ENCODE results near the gene SIAH3. TPM values are rescaled to one million over a fixed set of nuclear protein-coding genes. Genes with fewer than 3 reads are reported as not detected.

The SIAH3 gene
- total and polyA plus RNA-seq, 8 donors, result 0.07 to 0.20 (median 0.11) TPM; not detected in 1

- H3K4me3 ChIP-seq, result no peak overlapping the region
- H3K36me3 ChIP-seq, result no peaks in the 10 kb centered on the region
- no peak for TF ChIP-seq CTCF (IDR thresholded peaks at IDR 0.05)
- H3K9me3 ChIP-seq, result peaks cover 0 to 12% of the 10 kb centered on the region in 2 donors
- intact Hi-C loops (cut with DNase I), result no loop called here
- no peaks in the 10 kb centered on the region for H3K4me1 ChIP-seq
- no peak for DNase-seq
- no peak for ATAC-seq
- H3K27me3 ChIP-seq, result peaks cover 0 to 4% of the 10 kb centered on the region in 2 donors
- no peak overlapping the region for H3K27ac ChIP-seq
These were observed 99.0 kb downstream of the SIAH3 start for GRCh38 chr13:45752510-45752909.

- Histone ChIP-seq H3K9me3 (peaks cover 0 to 7% of the 10 kb centered on the region in 2 donors), H3K27ac (no peak overlapping the region), H3K4me1 (no peaks in the 10 kb centered on the region), H3K27me3 (peaks cover 0 to 4% of the 10 kb centered on the region in 2 donors), H3K36me3 (no peaks in the 10 kb centered on the region), H3K4me3 (no peak overlapping the region)
- ATAC-seq (no peak), DNase-seq (no peak)
- no peak for TF ChIP-seq CTCF (IDR thresholded peaks at IDR 0.05)
- intact Hi-C loops (cut with DNase I), result no loop called here
These were observed 99.7 kb downstream of the SIAH3 start for GRCh38 chr13:45751885-45752284.

- no peak for ATAC-seq
These were observed 101.0 kb downstream of the SIAH3 start for GRCh38 chr13:45750566-45750965.

GRCh38 chr13:45748941-45749759 lies 102.4 kb downstream of the SIAH3 start:
- Histone ChIP-seq H3K9me3 (no peaks in the 10 kb centered on the region), H3K4me1 (no peaks in the 10 kb centered on the region), H3K36me3 (no peaks in the 10 kb centered on the region), H3K4me3 (no peak overlapping the region), H3K27ac (no peak overlapping the region), H3K27me3 (peaks cover 0 to 4% of the 10 kb centered on the region in 2 donors)
- intact Hi-C loops (cut with DNase I), result no loop called here
- ATAC-seq, result no peak
- TF ChIP-seq CTCF (IDR thresholded peaks at IDR 0.05), result no peak
- peak in 1 of 4 donors; percentile 15 for DNase-seq

More at GRCh38 chr13:45750566-45750965, 101.0 kb downstream of the SIAH3 start:
- DNase-seq, result no peak
- TF ChIP-seq CTCF (IDR thresholded peaks at IDR 0.05), result no peak
- no peaks in the 10 kb centered on the region for H3K9me3 ChIP-seq
- H3K4me3 ChIP-seq, result no peak overlapping the region
- no peak overlapping the region for H3K27ac ChIP-seq
- peaks cover 0 to 4% of the 10 kb centered on the region in 2 donors for H3K27me3 ChIP-seq
- intact Hi-C loops (cut with DNase I), result no loop called here
- no peaks in the 10 kb centered on the region for H3K4me1 ChIP-seq
- no peaks in the 10 kb centered on the region for H3K36me3 ChIP-seq

- TF ChIP-seq CTCF (IDR thresholded peaks at IDR 0.05), result no peak
- no peak overlapping the region for H3K27ac ChIP-seq
- peak; percentile 33 for ATAC-seq
These were observed 104.5 kb downstream of the SIAH3 start for GRCh38 chr13:45747071-45747470.

More at GRCh38 chr13:45747071-45747470, 104.5 kb downstream of the SIAH3 start:
- no peaks in the 10 kb centered on the region for H3K4me1 ChIP-seq
- H3K27me3 ChIP-seq, result peaks cover 0 to 4% of the 10 kb centered on the region in 2 donors
- no peak overlapping the region for H3K4me3 ChIP-seq
- no peak for DNase-seq
- intact Hi-C loops (cut with DNase I), result no loop called here
- H3K36me3 ChIP-seq, result no peaks in the 10 kb centered on the region
- H3K9me3 ChIP-seq, result no peaks in the 10 kb centered on the region

All from left lung (tissue), 10 donors.